Measurements from ENCODE around the gene NPY. TPM values are rescaled to one million over a fixed set of nuclear protein-coding genes. Genes with fewer than 3 reads are reported as not detected.
A peak's percentile ranks its signal among the peaks of the same experiment; 100 is the strongest.

Gene NPY
- total and polyA plus RNA-seq, 2 of the 8 experiments (the other 6 are each of a cell fraction or from before 2014, with no cell fraction given), result 1.2 to 1.7 TPM

- peak; percentile 30 to 39 (median 39) for TF ChIP-seq CTCF (IDR thresholded peaks at IDR 0.05; ENCODE audit: control extremely low read depth in 1 of 3, insufficient read depth in 1 of 3, low read depth in 1 of 3, low read length in 3 of 3)
- peak; percentile 30 to 47 for TF ChIP-seq RAD21 (IDR thresholded peaks at IDR 0.05 in 1 of 2, conservative IDR thresholded peaks at IDR 0.05 in 1 of 2; ENCODE audit: low read depth in 2 of 2, low read length in 2 of 2)
Observed at GRCh38 chr7:24284699-24285506, 913 bp downstream of the NPY start (continued).

Data from H1 (cell line).